Colonic mucosa (tissue), 4 donors: ENCODE measurements around the gene ORMDL3. TPM values are rescaled to one million over a fixed set of nuclear protein-coding genes. Genes with fewer than 3 reads are reported as not detected.

ENCODE experiments used
- DNase-seq: peaks from one replicate; pipeline ENCODE4 v3.0.0-alpha.2; 2020
- H3K27ac ChIP-seq: fragments of 200-600 bp; one replicate; pipeline ENCODE4 v1.8.0; 2021
- H3K27me3 ChIP-seq: fragments of 200-600 bp; one replicate; pipeline ENCODE4 v1.8.0; 2021
- H3K36me3 ChIP-seq: fragments of 200-600 bp; one replicate; pipeline ENCODE4 v1.8.0; 2021
- H3K4me1 ChIP-seq: fragments of 200-600 bp; one replicate; pipeline ENCODE4 v1.8.0; 2021; ENCODE audit warnings: mild to moderate bottlenecking
- H3K4me3 ChIP-seq: fragments of 200-600 bp; one replicate; pipeline ENCODE4 v1.8.0; 2021
- H3K9ac ChIP-seq, 2 donors: one replicate each; pipeline ENCODE4 v1.7.0; 2013; ENCODE audit warnings: control low read depth in 2 of 2, low read depth in 2 of 2, low read length in 2 of 2
- H3K9me3 ChIP-seq: fragments of 200-600 bp; one replicate; pipeline ENCODE4 v1.8.0; 2021
- CTCF ChIP-seq: fragments of 200-600 bp; IDR thresholded peaks from one replicate; pipeline ENCODE4 v1.8.0; 2022; ENCODE audit warnings: antibody characterized with exemption, mild to moderate bottlenecking
- intact Hi-C: fragments of 100-400 bp; cut with DNase I; formaldehyde crosslinking; loops from one replicate; pipeline ENCODE4 v1.14.1; 2022
- total RNA-seq, 2 donors: library from RNA; stranded (reverse); fragmentation: NEBNext Ultra II Directional in 1 of 2; extraction: Animal tissue kit (Norgen Biotek cat#: 25700) in 1 of 2; gene quantifications; one replicate each; pipeline ENCODE4 v1.2.1, GENCODE V29; 2021
- donor health status: healthy.
- donor health status: DM: no; HTN: no; CAD: no.
- donor health status: DM: no; HTN: no; CAD: no.

The ORMDL3 gene
- total RNA-seq, 2 donors from 2014 or later: 57.2 to 69.3 TPM

GRCh38 chr17:39923230-39923629 lies 4.2 kb downstream of the ORMDL3 start:
- Histone ChIP-seq H3K36me3 (peaks cover 12% of the 10 kb centered on the region), H3K9me3 (no peaks in the 10 kb centered on the region), H3K9ac (no peak overlapping the region), H3K4me3 (no peak overlapping the region), H3K27ac (no peak overlapping the region), H3K27me3 (no peaks in the 10 kb centered on the region), H3K4me1 (peaks cover 14% of the 10 kb centered on the region)
- no peak for DNase-seq
- intact Hi-C loops: no loop called here
- no peak for TF ChIP-seq CTCF

- H3K27ac ChIP-seq: no peak overlapping the region
- peaks cover 14% of the 10 kb centered on the region for H3K4me1 ChIP-seq
- DNase-seq: no peak
- H3K27me3 ChIP-seq: no peaks in the 10 kb centered on the region
- TF ChIP-seq CTCF: no peak
- no peak overlapping the region for H3K9ac ChIP-seq
- intact Hi-C loops: no loop called here
- no peaks in the 10 kb centered on the region for H3K9me3 ChIP-seq
- peaks cover 12% of the 10 kb centered on the region for H3K36me3 ChIP-seq
- no peak overlapping the region for H3K4me3 ChIP-seq
Observed at GRCh38 chr17:39922006-39922405, 5.4 kb downstream of the ORMDL3 start.

- H3K9me3 ChIP-seq: no peaks in the 10 kb centered on the region
- H3K4me3 ChIP-seq: no peak overlapping the region
- H3K27me3 ChIP-seq: no peaks in the 10 kb centered on the region
- no peak for TF ChIP-seq CTCF
- DNase-seq: no peak
- no peak overlapping the region for H3K27ac ChIP-seq
- intact Hi-C loops: no loop called here
- H3K9ac ChIP-seq: peak overlapping the region in 1 of 2 donors; percentile 24
- peaks cover 12% of the 10 kb centered on the region for H3K36me3 ChIP-seq
- peaks cover 10% of the 10 kb centered on the region for H3K4me1 ChIP-seq
Observed at GRCh38 chr17:39921323-39921722, 6.1 kb downstream of the ORMDL3 start.

- Histone ChIP-seq H3K4me3 (no peak overlapping the region), H3K9ac (no peak overlapping the region), H3K36me3 (peaks cover 12% of the 10 kb centered on the region), H3K27me3 (no peaks in the 10 kb centered on the region), H3K4me1 (peaks cover 4% of the 10 kb centered on the region), H3K9me3 (no peaks in the 10 kb centered on the region), H3K27ac (no peak overlapping the region)
- no peak for TF ChIP-seq CTCF
- intact Hi-C loops: no loop called here
- no peak for DNase-seq
Observed at GRCh38 chr17:39920218-39921210, 6.9 kb downstream of the ORMDL3 start.

GRCh38 chr17:39919087-39919683 lies 8.2 kb downstream of the ORMDL3 start:
- Histone ChIP-seq H3K4me1 (no peaks in the 10 kb centered on the region), H3K9ac (no peak overlapping the region), H3K27ac (peak overlapping the region; percentile 85), H3K27me3 (no peaks in the 10 kb centered on the region), H3K36me3 (peaks cover 12% of the 10 kb centered on the region), H3K4me3 (no peak overlapping the region), H3K9me3 (no peaks in the 10 kb centered on the region)
- intact Hi-C loops: no loop called here
- no peak for TF ChIP-seq CTCF
- peak; percentile 32 for DNase-seq
